Endothelial cell of umbilical vein (primary cell): Measurements from ENCODE around the gene LIN7C. TPM values are rescaled to one million over a fixed set of nuclear protein-coding genes. Genes with fewer than 3 reads are reported as not detected.

Experiments
- BruUV-seq: library from RNA; stranded (reverse); fragments of 400-500 nt; replicated peaks from 2 replicates; lab custom pipeline; 2021; lab: Mats Ljungman, UMichigan
- CTCF ChIA-PET: fragments of 300-600, 350-600 bp; sonication (Branson Sonifier 250); formaldehyde crosslinking; loops from one replicate; lab custom pipeline; 2021; ENCODE audit warnings: antibody characterized with exemption, inconsistent platforms; lab: Charles Lee
- POLR2A ChIA-PET: fragments of 300-600, 350-600 bp; sonication (Branson Sonifier 250); formaldehyde crosslinking; loops from one replicate; lab custom pipeline; 2021; ENCODE audit warnings: antibody characterized with exemption, inconsistent platforms; lab: Charles Lee
- DNase-seq: peaks from one replicate; pipeline ENCODE4 v3.0.0-alpha.2; 2011; ENCODE audit warnings: low read depth, low spot score
- FAIRE-seq: peaks from 2 replicates; lab custom pipeline; 2011; peaks lifted over from hg19 to GRCh38; lab: Jason Lieb, UNC
- H2AFZ ChIP-seq: 2 replicates; pipeline ENCODE4 v1.6.0; 2012; ENCODE audit warnings: low read depth, low read length, control low read depth, inconsistent platforms
- H3K27ac ChIP-seq: 2 replicates; pipeline ENCODE4 v1.5.1; 2011; ENCODE audit warnings: low read depth, mild to moderate bottlenecking, control low read depth, low read length, moderate library complexity; ENCODE audit not compliant: insufficient read depth
- H3K27me3 ChIP-seq, 2 experiments: 2 replicates each; pipeline versions ENCODE4 v1.6.0 to v1.6.1; 2011; ENCODE audit warnings: low read length in 2 of 2, mixed read lengths in 1 of 2; ENCODE audit not compliant: control insufficient read depth in 2 of 2, insufficient read depth in 2 of 2
- H3K36me3 ChIP-seq, 2 experiments: 2 replicates in 1 of 2; 3 replicates in 1 of 2; pipeline ENCODE4 v1.5.1; 2011; ENCODE audit warnings: low read length in 2 of 2, mild to moderate bottlenecking in 1 of 2, moderate library complexity in 1 of 2; ENCODE audit not compliant: control insufficient read depth in 2 of 2, insufficient read depth in 2 of 2; ENCODE audit errors: extremely low read depth in 1 of 2
- H3K4me1 ChIP-seq: 3 replicates; pipeline ENCODE4 v1.5.1; 2011; ENCODE audit warnings: mild to moderate bottlenecking, low read length; ENCODE audit not compliant: control insufficient read depth, insufficient read depth; ENCODE audit errors: extremely low read depth
- H3K4me2 ChIP-seq: 2 replicates; pipeline ENCODE4 v1.6.1; 2011; ENCODE audit warnings: low read length, control low read depth, mixed read lengths; ENCODE audit not compliant: insufficient read depth
- H3K4me3 ChIP-seq, 3 experiments: fragments of 200-600 bp in 1 of 3; sonication (generic), shearing (Covaris generic) in 1 of 3; replicated peaks in 1 of 3; 2 replicates each; pipeline ENCODE4 v1.5.1; 2011 to 2016; ENCODE audit warnings: control low read depth in 3 of 3, low read length in 3 of 3, mild to moderate bottlenecking in 2 of 3, inconsistent platforms in 1 of 3, low read depth in 1 of 3, moderate library complexity in 1 of 3; ENCODE audit not compliant: insufficient read depth in 1 of 3
- H3K79me2 ChIP-seq: 2 replicates; pipeline ENCODE4 v1.6.0; 2012; ENCODE audit warnings: low read length, inconsistent platforms; ENCODE audit not compliant: control insufficient read depth, insufficient read depth
- H3K9ac ChIP-seq: replicated peaks from 2 replicates; pipeline ENCODE3; 2011; ENCODE audit warnings: low read length, control low read depth; ENCODE audit not compliant: insufficient read depth; ENCODE audit errors: extremely low read depth
- H3K9me1 ChIP-seq: replicated peaks from 3 replicates; pipeline ENCODE4 v1.6.0; 2011; ENCODE audit warnings: mild to moderate bottlenecking, low read length; ENCODE audit not compliant: control insufficient read depth, insufficient read depth; ENCODE audit errors: extremely low read depth
- H3K9me3 ChIP-seq: replicated peaks from 2 replicates; pipeline ENCODE4 v1.5.1; 2012; ENCODE audit warnings: low read length, inconsistent platforms; ENCODE audit not compliant: control insufficient read depth, insufficient read depth
- H4K20me1 ChIP-seq: replicated peaks from 2 replicates; pipeline ENCODE3; 2011; ENCODE audit warnings: mild to moderate bottlenecking, low read length; ENCODE audit not compliant: control insufficient read depth, insufficient read depth; ENCODE audit errors: extremely low read depth
- CTCF ChIP-seq, 2 donors: IDR thresholded peaks; 1 replicate in 1 of 2; 2 replicates in 1 of 2; pipeline ENCODE4 v1.5.1; 2011; ENCODE audit warnings: low read length in 2 of 2, mild to moderate bottlenecking in 2 of 2, moderate library complexity in 2 of 2, control low read depth in 1 of 2, inconsistent platforms in 1 of 2, low read depth in 1 of 2; ENCODE audit not compliant: insufficient read depth in 1 of 2; ENCODE audit errors: extremely low read depth in 1 of 2
- EZH2 ChIP-seq: IDR thresholded peaks from 2 replicates; pipeline ENCODE4 v1.6.1; 2012; ENCODE audit warnings: borderline replicate concordance, low read depth, mild to moderate bottlenecking, moderate library complexity, low read length, inconsistent platforms; ENCODE audit not compliant: severe bottlenecking
- FOS ChIP-seq: IDR thresholded peaks from 2 replicates; pipeline ENCODE4 v1.6.1; 2011; ENCODE audit warnings: mild to moderate bottlenecking, low read length, moderate library complexity, borderline replicate concordance; ENCODE audit not compliant: insufficient read depth
- GATA2 ChIP-seq: IDR thresholded peaks from 2 replicates; pipeline ENCODE4 v1.7.0; 2011; ENCODE audit warnings: low read depth, mild to moderate bottlenecking, moderate library complexity, mixed read lengths, low read length; ENCODE audit not compliant: insufficient read length, insufficient read depth
- JUN ChIP-seq: IDR thresholded peaks from 2 replicates; pipeline ENCODE4 v1.6.1; 2011; ENCODE audit warnings: borderline replicate concordance, low read depth; ENCODE audit not compliant: insufficient read length, insufficient read depth
- MAX ChIP-seq: IDR thresholded peaks from 2 replicates; pipeline ENCODE4 v1.6.1; 2011; ENCODE audit not compliant: insufficient read depth, insufficient read length
- MYC ChIP-seq: IDR thresholded peaks from one replicate; pipeline ENCODE4 v1.6.1; 2011; ENCODE audit warnings: mild to moderate bottlenecking, low read depth, low read length
- POLR2A ChIP-seq: IDR thresholded peaks from 2 replicates; pipeline ENCODE4 v1.6.1; 2012; ENCODE audit warnings: low read depth, mild to moderate bottlenecking, control low read depth, low read length
- POLR2AphosphoS5 ChIP-seq: IDR thresholded peaks from 2 replicates; pipeline ENCODE4 v1.6.1; 2012; ENCODE audit warnings: low read depth, mild to moderate bottlenecking, control low read depth, low read length, moderate library complexity; ENCODE audit not compliant: insufficient read depth
- dilution Hi-C: fragments of 300-500 bp; cut with MboI; formaldehyde crosslinking; loops from one replicate; pipeline ENCODE4 v1.15.0; 2019; ENCODE audit warnings: low sequenced_read_pairs; ENCODE audit not compliant: extremely low pct_ligation_motif_present
- intact Hi-C: fragments of 100-400 bp; cut with micrococcal nuclease; formaldehyde crosslinking; loops from one replicate; pipeline ENCODE4 v1.10.0; 2022
- polyA plus RNA-seq, 4 experiments: library from polyadenylated mRNA; depleted of rRNA in 3 of 4; stranded (reverse) in 3 of 4; unstranded in 1 of 4; fragments of >200 nt; gene quantifications; 2 replicates each; pipeline versions ENCODE4 v1.2.1 to v1.2.3, GENCODE V29; 2011 to 2012; ENCODE audit warnings: missing spikeins in 1 of 4
- total RNA-seq: library from RNA; stranded (reverse); gene quantifications from 2 replicates; pipeline ENCODE4 v1.2.3, GENCODE V29; 2021

The LIN7C gene
- total and polyA plus RNA-seq, 2 donors (not counting 3 experiments of a cell fraction or from before 2014, with no cell fraction given), result 7.1 to 24.9 TPM

- H3K79me2 ChIP-seq, result no peaks in the 10 kb centered on the region
- no peak overlapping the region for H3K27ac ChIP-seq
- H3K4me3 ChIP-seq, result no peak overlapping the region
- BruUV-seq, result no TSS peak
- no peak overlapping the region for H2AFZ ChIP-seq
- intact Hi-C loops (loop anchor here (5.0 kb wide), 3 partner anchors 127 to 1192 kb away; partner anchors contain the start of gene CCDC34), dilution Hi-C loops (loop anchor here (25.0 kb wide), 1 partner anchor 302 kb away; no protein-coding TSS in a partner anchor)
- H3K4me1 ChIP-seq, result no peaks in the 10 kb centered on the region
- no peak overlapping the region for H3K9ac ChIP-seq
- no peaks in the 10 kb centered on the region for H4K20me1 ChIP-seq
- DNase-seq (no peak), FAIRE-seq (no peak)
- peaks cover 3 to 9% of the 10 kb centered on the region in 2 experiments for H3K36me3 ChIP-seq
- ChIA-PET CTCF (interaction anchor here (4.9 to 8.5 kb wide), 2 partner anchors 8 to 304 kb away, joined by 72 to 367 read pairs; no protein-coding TSS in a partner anchor), POLR2A (interaction anchor here (0.6 kb wide), 1 partner anchor 1900 kb away, joined by 3 read pairs; no protein-coding TSS in a partner anchor)
- H3K4me2 ChIP-seq, result no peak overlapping the region
- H3K27me3 ChIP-seq, result no peaks in the 10 kb centered on the region
- H3K9me3 ChIP-seq, result no peaks in the 10 kb centered on the region
- no peaks in the 10 kb centered on the region for H3K9me1 ChIP-seq
- no peak for TF ChIP-seq JUN
- no peak for TF ChIP-seq MYC
- TF ChIP-seq CTCF (IDR thresholded peaks at IDR 0.05; ENCODE audit: extremely low read depth in 1 of 2, insufficient read depth in 1 of 2, low read depth in 1 of 2, low read length in 2 of 2), result no peak
- no peak for TF ChIP-seq EZH2
- TF ChIP-seq GATA2, result no peak
- TF ChIP-seq POLR2AphosphoS5, result no peak
- TF ChIP-seq FOS, result no peak
- no peak for TF ChIP-seq POLR2A
- TF ChIP-seq MAX, result no peak
Measured at GRCh38 chr11:27489092-27489491, 17.5 kb downstream of the LIN7C start.
